Fibroblast of mammary gland (primary cell): Measurements from ENCODE around the gene MAML3.

Experiments used
- DNase-seq: peaks from one replicate; pipeline ENCODE4 v3.0.0-alpha.2; 2010; ENCODE audit warnings: low read depth
- H3K4me3 ChIP-seq: 2 replicates; pipeline ENCODE4 v1.5.1; 2011; ENCODE audit warnings: low read depth, mild to moderate bottlenecking, low read length, moderate library complexity; ENCODE audit not compliant: control insufficient read depth
- CTCF ChIP-seq: conservative IDR thresholded peaks from 2 replicates; pipeline ENCODE4 v1.5.1; 2011; ENCODE audit warnings: low read depth, low read length, inconsistent platforms; ENCODE audit not compliant: control insufficient read depth, insufficient read depth

MAML3 gene

GRCh38 chr4:139770361-139770760 is 383.6 kb downstream of the MAML3 start:
- DNase-seq, result no peak
- H3K4me3 ChIP-seq, result no peak overlapping the region
- TF ChIP-seq CTCF, result no peak

- no peak for TF ChIP-seq CTCF
- DNase-seq, result no peak
- H3K4me3 ChIP-seq, result no peak overlapping the region
Measured at GRCh38 chr4:139769364-139769763, 384.6 kb downstream of the MAML3 start.

GRCh38 chr4:139768896-139769295 is 385.1 kb downstream of the MAML3 start:
- H3K4me3 ChIP-seq, result no peak overlapping the region
- peak; percentile 32 for TF ChIP-seq CTCF
- peak; percentile 24 for DNase-seq

- TF ChIP-seq CTCF, result no peak
- no peak for DNase-seq
- no peak overlapping the region for H3K4me3 ChIP-seq
Measured at GRCh38 chr4:139768366-139768765, 385.6 kb downstream of the MAML3 start.

GRCh38 chr4:139767585-139767984 is 386.4 kb downstream of the MAML3 start:
- no peak overlapping the region for H3K4me3 ChIP-seq
- TF ChIP-seq CTCF, result no peak
- no peak for DNase-seq

- DNase-seq, result no peak
- no peak for TF ChIP-seq CTCF
Measured at GRCh38 chr4:139767168-139767567, 386.8 kb downstream of the MAML3 start.

GRCh38 chr4:139764686-139765310 is 389.2 kb downstream of the MAML3 start:
- H3K4me3 ChIP-seq, result no peak overlapping the region
- no peak for TF ChIP-seq CTCF
- no peak for DNase-seq

More at GRCh38 chr4:139767168-139767567, 386.8 kb downstream of the MAML3 start:
- no peak overlapping the region for H3K4me3 ChIP-seq
